Gastroesophageal sphincter (tissue), 3 donors: ENCODE results near the gene RNF11.

Source experiments
- POLR2A ChIP-seq, 2 donors: fragments of 450-650 bp; IDR thresholded peaks; one replicate each; pipeline ENCODE4 v1.6.1; 2017; ENCODE audit warnings: antibody characterized with exemption in 2 of 2, mild to moderate bottlenecking in 2 of 2, moderate library complexity in 1 of 2
- TF ChIP-seq, protein P1 (sequence below), 4 experiments: fragments of 200-600 bp in 2 of 4; fragments of 450-650 bp in 2 of 4; sonication (generic) in 1 of 4; IDR thresholded peaks; one replicate each; pipeline ENCODE4 v1.5.1; 2017 to 2019; ENCODE audit warnings: antibody characterized with exemption in 4 of 4, mild to moderate bottlenecking in 2 of 4, moderate library complexity in 2 of 4

DNA sequence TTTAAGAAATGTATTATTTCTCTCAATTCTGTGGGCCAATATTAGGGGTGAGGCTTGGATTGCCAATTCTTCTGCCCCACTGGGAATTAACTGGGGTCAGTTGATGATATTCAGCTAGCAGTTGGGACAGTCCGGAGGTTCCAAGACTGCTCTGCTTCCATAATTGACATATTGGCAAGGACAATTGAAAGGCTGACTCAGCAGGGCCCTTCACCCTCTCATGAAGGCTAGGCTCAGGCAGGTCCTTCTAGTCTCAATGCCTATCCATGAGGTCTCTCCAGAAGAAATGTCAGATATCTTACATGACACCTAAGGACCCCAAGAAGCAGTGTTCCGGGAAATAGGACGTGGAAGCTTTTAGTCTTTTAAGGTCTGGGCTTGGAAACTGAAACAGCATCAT, 13.3 kb upstream of the RNF11 start:
- no peak for TF ChIP-seq POLR2A (IDR thresholded peaks at IDR 0.05)
- TF ChIP-seq, protein P1, sequence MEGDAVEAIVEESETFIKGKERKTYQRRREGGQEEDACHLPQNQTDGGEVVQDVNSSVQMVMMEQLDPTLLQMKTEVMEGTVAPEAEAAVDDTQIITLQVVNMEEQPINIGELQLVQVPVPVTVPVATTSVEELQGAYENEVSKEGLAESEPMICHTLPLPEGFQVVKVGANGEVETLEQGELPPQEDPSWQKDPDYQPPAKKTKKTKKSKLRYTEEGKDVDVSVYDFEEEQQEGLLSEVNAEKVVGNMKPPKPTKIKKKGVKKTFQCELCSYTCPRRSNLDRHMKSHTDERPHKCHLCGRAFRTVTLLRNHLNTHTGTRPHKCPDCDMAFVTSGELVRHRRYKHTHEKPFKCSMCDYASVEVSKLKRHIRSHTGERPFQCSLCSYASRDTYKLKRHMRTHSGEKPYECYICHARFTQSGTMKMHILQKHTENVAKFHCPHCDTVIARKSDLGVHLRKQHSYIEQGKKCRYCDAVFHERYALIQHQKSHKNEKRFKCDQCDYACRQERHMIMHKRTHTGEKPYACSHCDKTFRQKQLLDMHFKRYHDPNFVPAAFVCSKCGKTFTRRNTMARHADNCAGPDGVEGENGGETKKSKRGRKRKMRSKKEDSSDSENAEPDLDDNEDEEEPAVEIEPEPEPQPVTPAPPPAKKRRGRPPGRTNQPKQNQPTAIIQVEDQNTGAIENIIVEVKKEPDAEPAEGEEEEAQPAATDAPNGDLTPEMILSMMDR (IDR thresholded peaks at IDR 0.05): no peak
